NCI-H82 (cell line): ENCODE measurements around the gene TAS2R40.

Experiments used
- DNase-seq: peaks from one replicate; lab custom pipeline; 2025; lab: John Stamatoyannopoulos, UW

Gene TAS2R40

DNA sequence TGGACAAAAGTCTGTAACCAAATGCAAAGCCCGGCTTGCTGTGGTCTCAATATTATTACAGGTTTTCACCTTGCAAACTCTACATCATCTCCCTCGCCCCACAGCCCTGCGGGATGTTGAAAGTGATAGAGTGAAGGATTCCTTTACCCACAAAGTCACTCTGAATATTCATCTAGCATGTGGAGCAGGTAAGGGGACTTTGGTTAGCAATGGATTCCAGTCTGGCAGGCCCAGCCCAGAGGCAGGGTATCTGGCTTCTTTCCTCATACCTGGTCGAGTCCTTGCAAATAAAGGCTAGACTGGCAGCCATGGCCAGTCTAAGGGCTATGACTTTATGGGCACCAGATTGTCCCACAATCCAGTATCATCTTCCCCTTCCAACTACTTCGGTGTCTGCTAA is 3.2 kb downstream of the TAS2R40 start:
- no peak for DNase-seq

DNA sequence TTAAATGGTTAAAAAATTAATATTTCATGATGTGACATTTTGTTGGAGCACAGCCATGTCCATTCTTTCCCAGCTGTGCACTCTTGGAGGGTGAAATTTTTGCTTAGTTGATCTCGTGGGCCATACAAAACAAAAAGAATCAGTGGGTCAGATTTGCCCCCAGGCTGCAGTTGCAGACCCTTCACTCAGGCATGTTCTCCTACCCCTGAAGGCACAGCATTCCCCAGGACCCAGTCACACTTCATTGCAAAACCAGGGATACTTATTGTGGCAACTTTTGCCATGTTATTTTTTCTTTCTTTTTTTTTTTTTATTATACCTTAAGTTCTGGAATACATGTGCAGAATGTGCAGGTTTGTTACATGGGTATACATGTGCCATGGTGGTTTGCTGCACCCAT is 6.0 kb downstream of the TAS2R40 start:
- no peak for DNase-seq

DNA sequence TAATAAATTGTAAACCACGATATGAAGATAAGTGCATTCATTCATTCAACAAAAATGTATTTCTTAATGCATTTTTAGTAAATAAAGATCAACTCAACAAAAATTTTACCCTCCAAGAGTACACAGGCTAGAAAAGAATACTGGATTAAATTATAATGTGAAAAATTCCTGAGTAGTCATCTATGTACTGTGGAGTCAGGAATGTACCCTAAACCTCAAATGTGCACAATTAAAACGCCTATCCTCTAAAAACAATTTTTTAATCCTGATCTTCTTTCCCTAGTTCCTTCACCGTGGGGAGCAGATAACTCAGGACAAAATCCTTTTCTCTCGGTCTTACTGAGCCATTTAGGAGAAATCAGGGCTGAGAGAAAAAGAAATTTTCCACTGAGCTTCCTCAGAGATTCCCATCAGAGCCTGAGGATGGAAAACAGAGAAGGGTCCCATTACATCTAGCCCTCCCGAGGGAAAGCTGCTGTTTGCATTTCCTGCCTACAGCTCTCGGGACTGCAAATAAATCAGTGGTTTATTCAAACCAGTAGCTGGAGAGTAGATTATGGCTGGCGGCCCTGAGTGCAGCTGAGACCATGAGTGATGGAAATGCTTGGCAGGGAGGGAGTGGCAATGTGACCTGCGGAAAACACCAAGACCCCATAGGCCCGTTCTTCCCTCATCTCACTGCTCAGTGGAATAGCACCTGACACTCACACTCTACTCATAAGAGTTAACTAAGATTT is 7.4 kb downstream of the TAS2R40 start:
- DNase-seq: peak; percentile 28

DNA sequence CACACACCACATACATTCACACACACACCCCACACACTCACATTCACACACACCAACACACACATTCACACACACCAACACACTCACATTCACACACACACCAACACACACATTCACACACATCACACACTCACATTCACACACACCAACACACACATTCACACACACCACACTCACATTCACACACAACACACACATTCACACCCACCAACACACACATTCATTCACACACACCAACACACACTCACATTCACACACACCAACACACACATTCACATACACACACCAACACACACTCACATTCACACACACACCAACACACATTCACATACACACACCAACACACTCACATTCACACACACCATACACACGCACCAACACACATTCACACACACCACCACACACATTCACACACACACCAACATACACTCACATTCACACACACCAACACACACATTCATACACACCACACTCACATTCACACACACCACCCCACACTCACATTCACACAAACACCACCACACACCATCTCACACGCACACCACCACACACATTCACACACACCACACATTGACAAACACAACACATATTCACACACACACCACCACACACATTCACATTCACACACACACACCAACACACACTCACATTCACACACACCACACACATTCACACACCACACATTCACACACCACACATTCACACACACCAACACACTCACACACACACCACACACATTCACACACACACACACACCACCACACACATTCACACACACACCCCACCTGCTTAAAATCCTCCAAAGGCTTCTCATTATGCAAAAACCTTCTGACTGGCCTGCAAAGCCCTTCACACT is 9.0 kb downstream of the TAS2R40 start:
- DNase-seq: no peak

DNA sequence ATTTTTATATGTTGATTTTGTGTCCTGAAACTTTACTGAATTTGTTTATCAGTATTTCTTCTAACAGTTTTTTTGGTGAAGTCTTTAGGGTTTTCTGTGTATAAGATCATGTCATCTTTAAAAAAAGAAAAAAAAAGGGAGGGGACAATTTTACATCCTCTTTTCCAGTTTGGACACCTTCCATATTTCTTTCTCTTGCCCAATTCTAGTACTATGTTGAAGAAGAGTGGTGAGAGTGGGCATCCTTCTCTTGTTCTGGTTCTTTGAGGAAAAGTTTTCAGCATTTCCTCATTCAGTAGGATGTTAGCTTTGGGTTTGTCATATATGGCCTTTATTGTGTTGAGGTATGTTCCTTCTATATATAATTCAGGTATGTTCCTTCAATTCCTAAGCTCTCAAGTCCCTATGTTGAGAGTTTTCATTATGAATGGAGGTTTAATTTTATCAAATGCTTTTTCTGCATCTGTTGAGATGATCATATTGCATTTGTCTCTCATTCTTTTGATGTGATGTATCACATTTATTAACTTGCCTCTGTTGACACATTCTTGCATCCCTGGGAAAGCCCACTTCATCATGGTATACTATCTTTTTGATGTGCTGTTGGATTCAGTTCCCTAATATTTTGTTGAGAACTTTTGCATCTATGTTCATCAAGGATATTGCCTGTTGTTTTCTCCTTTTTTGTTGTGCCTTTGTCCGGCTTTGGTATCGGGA is 12.1 kb downstream of the TAS2R40 start:
- DNase-seq: no peak

DNA sequence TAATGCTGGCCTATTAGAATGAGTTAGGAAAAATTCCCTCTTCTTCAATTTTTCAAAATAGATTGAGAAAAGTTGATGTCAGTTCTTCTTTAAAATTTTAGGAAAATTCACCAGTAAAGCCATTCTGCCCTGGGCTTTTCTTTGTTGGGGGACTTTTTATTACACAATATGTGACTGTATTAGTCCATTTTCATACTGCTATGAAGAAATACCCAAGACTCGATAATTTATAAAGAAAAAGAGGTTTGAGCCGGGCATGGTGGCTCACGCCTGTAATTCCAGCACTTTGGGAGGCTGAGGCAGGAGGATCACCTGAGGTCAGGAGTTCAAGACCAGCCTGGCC is 12.7 kb downstream of the TAS2R40 start:
- no peak for DNase-seq

DNA sequence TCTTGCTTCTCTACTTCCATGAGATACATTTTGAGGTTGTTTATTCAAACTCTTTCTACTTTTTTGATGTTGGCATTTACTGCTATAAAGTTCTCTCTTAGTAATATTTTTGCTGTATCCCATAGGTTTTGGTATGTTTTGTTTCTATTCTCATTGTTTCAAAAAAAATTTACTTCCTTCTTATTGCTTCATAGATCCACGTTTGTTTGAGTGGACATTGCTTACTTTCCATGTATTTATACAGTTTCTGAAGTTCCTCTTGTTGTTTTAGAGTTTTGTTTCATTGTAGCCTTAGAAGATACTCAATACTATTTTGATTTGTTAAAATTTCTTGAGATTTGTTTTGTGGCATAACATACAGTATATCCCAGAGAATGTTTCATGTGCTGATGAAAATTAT is 13.7 kb downstream of the TAS2R40 start:
- no peak for DNase-seq

DNA sequence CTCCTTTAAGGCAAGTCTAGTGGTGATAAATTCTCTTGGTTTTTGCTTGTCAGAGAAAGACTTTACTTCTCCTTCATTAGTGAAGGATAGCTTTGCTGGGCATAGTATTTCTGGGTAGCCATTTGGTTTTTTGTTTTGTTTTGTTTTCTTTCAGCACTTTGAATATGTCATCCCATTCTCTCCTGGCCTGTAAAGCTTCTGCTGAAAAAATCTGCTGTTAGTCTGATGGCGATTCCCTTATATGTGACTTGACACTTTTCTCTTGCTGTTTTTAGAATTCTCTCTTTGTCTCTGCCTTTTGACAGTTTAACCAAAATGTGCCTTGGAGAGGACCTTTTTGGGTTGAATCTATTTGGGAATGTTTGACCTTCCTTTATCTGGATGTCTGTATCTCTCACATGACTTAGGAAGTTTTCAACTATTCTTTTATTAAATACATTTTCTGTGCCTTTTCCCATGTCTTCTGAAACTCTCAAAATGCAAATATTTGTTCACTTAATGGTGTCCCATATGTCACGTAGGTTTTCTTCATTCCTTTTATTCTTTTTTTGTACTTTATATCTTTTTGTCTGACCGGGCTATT is 14.7 kb downstream of the TAS2R40 start:
- DNase-seq: no peak

DNA sequence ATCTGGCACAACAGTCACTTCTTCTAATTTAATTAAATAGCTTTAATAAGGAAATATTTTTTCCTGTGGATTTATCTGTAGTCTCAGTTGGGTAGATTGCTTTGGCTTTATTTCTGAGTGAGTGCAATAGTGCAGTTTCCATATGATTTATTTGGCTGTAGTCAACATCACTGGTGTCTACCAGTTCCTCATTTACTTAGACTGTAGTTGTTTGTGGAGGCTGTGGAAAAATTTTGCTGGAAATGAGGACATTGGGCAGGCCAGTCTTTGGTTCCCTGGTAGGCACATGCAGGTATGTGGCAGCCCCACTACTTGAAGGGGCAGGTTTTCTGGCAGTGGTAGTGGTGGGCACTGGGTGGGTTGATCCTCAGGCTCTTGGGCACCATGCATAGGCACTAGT is 15.5 kb downstream of the TAS2R40 start:
- DNase-seq: no peak

DNA sequence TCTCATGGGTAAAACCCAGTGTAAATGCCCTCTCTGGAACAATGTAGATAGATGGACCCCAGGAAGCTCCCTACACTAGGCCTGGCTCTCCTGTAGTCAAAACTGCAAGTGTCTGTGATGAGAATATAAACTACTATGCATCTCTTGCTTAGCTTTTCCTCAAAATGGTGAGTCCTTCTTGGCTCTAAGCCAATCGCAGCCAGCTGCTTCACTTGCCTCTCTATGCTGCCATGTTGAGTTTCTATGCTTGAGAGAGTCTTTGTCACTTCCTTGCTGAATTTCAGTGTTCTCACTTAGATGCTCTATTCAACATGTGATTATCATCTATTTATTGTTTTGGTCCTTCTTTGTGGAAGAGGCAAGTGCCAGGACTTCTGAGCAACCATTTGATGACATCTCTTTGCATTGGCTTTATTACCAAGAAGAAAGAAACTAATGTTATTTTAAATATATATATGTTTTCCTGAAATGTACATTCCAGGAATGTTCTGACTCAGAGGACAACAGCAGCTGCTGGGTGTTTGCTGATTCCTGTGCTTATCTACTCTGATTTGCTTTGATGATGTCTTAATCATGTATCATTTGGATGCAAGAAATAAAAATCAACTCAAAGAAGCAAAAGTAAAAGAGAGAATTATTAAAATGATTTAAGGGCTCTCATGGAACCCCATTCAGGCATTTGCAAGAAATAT is 16.6 kb downstream of the TAS2R40 start:
- no peak for DNase-seq

DNA sequence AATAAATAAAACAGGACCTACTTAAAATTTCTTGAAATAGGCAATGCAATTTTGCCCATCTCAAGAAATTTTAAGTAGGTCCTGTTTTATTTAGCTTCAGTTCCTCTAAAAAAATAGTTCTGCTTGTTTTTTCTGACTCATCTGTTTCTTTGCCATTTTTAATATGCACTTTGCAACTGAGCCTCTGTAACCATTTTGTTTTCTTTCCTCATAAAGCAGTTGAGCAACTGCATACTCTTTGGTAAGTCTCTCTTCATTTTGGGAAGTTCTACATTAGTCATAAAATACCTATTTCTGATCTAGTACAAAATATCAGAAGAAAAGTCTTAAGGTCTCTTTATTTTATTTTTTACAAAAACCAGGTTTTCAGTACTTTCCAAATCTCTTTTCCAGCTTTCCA is 18.0 kb downstream of the TAS2R40 start:
- DNase-seq: no peak

DNA sequence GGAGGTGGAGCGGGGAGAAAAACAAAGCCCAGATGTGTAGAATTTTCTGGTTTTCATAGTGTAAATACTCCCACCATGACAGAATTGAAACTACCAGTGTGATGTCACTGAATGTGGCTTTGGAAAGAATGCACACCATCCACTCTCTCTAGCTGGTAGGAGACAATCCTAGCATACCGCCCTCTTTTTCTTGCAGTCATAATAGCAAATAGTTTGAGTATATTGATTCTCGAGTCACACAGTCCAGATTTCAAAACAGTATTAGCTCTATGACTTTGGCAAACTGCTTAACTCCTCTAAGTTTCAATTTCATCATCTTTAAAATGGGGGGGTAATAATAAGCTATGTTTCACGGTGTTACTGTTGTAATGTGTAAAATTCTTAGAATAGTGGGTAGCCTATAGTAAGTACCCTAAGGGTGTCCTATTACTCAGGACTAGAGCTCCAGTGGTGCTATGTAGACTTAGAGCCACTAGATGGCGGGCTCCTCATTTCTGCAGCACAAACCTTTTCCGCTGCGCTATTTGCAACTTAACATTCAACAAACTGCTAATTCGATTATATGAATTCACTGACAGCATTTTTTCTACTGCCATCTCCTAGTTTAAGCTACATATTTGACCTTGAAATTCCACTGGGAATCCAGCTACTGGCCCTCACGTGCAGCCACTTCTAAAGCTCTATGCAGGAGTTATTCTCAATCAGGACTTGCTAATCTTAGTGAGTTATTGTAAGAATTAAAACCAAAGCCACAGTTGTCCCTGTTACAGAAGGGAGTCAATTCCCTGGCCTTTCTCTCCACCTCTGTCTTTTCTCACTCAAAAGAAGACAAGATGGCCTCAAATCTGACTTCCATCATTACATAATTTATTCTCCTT is 18.7 kb downstream of the TAS2R40 start:
- DNase-seq: peak; percentile 86

DNA sequence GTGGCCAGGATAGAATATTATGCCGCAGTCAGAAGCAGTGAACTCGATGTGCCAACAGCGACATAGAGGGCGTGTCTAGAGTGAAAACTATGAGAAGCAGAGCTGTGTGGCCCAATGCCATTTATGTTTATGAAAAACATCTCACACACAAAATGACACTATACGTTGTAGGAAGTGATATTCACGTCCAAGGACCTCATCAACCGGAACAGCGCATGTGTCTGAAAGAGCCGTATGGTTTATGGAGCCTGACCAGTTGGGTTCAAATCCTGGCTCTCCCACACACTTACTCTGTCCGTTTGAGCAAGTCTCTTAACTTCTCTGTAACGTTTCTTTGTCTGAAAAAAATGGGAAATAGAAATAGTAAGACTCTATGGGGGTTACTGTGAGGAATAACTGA is 20.5 kb downstream of the TAS2R40 start:
- DNase-seq: no peak

DNA sequence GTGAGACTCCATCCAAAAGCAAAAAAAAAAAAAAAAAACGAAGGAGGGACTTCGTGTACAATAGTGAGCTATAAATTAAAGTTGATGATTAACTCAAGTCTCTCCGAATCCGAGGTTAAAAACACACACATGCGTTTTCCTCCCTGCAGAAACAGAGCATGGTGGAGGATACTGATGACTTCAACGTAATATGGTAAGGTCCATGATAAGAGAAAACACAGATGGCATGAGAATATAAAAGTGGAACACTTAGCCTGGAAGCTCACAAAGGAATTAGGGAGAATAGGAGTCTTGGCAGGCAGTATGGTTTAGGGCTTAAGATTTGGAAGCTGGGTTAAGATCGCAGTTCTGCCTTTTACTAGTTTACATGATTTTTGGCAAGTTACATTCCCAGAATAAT is 21.3 kb downstream of the TAS2R40 start:
- no peak for DNase-seq

DNA sequence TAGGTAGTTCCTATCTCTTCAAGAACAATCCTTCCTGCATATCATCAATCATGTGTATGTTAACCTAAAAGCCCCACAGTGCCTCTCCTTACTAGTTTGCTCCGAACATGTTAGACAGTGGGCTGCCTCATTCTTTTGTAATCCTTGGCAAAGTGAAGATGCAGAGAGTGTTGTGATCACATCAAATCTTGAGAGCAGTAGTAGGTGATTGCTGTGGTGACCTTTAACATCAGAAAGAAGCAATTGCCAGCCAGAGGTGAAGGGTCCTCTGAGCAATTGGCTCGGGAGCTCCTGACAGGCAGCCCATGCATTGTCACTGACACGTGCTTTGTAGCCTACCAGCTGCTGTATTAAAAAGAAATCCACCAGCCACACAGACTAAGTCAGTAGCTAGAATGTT is 21.8 kb downstream of the TAS2R40 start:
- peak; percentile 19 for DNase-seq

DNA sequence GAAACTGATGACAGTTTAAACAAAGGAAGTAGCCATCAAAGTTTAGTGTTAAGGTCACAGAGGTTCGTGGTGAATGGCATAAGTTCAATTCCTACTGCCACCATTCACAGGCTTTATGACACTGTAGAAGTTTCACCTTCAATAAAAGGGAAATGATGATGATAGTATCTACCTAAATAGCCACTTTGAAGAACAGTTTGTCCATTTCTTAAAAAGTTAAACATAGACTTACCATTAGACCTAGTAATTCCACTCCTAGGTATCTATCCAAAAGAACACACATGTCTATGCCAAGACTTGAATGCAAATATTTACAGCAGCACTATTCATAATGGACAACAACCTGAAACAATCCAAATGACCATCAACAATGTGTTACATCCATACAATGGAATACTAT is 22.5 kb downstream of the TAS2R40 start:
- DNase-seq: no peak

DNA sequence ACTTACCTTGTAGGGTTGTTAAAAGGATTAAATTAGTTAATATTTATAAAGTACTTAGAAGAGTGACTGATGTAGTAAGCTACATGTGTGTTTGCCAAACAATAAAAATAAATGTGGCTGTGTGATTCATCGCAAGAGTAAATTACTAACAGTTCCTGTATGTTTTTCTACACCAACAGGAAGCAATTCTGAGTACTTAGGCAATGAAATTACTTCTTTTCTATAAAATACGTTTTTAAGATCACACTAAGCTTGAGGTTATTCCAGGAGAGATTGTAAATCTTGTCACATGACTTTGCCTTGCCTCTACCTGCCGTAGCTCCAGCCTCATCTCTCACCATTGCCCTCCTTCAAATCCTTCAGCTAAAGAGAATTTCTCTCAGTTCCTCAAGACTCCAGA is 23.3 kb downstream of the TAS2R40 start:
- no peak for DNase-seq

DNA sequence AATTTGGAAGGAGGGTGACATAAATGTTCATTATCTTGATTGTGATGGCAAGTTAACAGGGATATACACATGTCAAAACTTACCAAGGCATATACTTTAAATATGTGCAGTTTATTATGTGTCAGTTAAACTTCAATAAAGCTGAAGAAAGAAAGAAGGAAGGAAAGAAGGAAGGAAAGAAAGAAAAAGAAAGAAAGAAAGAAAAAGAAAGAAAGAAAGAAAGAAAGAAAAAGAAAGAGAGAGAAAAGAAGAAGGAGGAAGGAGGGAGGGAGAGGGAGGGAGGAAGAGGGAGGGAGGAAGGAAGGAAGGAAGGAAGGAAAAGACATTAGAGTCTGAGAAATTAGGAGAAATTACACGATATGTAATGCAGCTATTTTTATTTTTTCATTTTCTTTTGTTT is 25.5 kb downstream of the TAS2R40 start:
- no peak for DNase-seq

DNA sequence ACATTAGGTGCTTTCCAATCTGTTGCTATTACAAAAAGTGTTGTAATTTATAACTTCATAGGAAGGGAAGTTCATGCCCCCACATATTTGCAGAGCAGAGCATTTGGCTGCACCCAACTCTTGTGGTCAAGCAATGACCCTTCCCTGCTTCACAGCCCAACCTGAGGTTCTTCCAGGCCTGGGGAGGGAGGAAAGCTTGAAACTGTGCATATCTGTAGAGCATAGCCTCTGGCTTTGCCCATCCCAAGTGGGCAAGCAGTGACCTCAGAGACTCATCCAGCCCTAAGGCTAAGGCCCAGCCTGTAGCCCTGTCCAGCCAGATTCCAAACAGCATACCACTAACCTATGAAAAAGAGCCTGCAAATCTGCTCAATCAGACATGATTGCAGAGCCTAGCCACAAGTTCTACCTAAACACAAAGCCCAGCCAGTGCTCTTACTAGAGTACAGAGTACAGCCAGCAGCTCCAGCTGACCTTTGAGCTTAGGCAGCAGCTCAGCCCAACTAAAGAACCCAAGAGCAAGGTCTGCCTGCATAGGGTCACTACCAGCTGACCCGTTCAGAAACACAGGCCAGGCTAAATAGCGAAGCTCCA is 27.0 kb downstream of the TAS2R40 start:
- no peak for DNase-seq

DNA sequence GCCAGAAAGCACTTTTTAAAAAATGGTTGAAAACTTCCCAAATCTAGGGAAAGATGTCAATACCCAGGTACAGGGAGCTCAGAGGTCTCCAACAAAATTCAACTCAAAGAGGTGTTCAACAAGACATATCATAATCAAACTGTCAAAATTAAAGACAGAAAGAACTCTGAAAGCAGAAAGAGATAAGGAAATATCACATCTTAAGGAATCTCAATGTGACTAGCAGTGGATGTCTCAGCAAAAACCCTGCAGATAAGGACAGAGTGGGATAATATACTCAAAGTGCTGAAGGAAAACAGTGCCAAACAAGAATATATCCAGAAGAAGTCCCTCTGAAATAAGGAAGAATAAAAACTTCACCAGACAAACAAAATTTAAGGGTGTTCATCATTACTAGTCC is 28.4 kb downstream of the TAS2R40 start:
- no peak for DNase-seq

DNA sequence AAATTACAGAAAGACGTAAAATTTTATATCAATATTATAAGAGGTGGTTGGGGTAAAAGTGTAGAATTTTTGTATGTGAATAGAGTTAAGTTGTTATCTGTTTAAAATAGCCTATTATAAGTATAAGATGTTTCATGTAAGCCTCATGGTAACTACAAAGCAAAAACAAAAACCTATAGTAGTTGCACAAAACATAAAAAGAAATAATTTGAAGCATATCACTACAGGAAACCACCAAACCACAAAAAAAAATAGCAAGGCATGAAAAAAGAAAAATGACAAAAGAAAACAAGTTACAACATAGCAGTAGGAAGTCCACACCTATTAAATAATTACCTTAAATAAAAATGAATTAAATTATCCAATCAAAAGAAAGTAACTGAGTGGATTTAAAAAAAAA is 29.0 kb downstream of the TAS2R40 start:
- DNase-seq: no peak
